ENCODE measurements around the gene FGF14.

The FGF14 gene

GRCh38 chr13:102401766-102402165 is at the start of gene FGF14:
TSS of gene FGF14 (minus strand) at chr13:102402048.
- H3K4me3 ChIP-seq (ENCODE audit: low read depth, low read length) = no peak within 1 kb of the TSS
- TF ChIP-seq CTCF (IDR thresholded peaks at IDR 0.05; ENCODE audit: borderline replicate concordance, insufficient read depth, low read depth, low read length) = no peak

- no peak for TF ChIP-seq CTCF (IDR thresholded peaks at IDR 0.05; ENCODE audit: borderline replicate concordance, insufficient read depth, low read depth, low read length)
- no peak overlapping the region for H3K4me3 ChIP-seq (ENCODE audit: low read depth, low read length)
These were observed 41.4 kb upstream of the FGF14 start for GRCh38 chr13:102443249-102443648.

- TF ChIP-seq CTCF (IDR thresholded peaks at IDR 0.05; ENCODE audit: borderline replicate concordance, insufficient read depth, low read depth, low read length) = no peak
- H3K4me3 ChIP-seq (ENCODE audit: low read depth, low read length) = no peak overlapping the region
These were observed 39.2 kb upstream of the FGF14 start for GRCh38 chr13:102441085-102441484.

DNA sequence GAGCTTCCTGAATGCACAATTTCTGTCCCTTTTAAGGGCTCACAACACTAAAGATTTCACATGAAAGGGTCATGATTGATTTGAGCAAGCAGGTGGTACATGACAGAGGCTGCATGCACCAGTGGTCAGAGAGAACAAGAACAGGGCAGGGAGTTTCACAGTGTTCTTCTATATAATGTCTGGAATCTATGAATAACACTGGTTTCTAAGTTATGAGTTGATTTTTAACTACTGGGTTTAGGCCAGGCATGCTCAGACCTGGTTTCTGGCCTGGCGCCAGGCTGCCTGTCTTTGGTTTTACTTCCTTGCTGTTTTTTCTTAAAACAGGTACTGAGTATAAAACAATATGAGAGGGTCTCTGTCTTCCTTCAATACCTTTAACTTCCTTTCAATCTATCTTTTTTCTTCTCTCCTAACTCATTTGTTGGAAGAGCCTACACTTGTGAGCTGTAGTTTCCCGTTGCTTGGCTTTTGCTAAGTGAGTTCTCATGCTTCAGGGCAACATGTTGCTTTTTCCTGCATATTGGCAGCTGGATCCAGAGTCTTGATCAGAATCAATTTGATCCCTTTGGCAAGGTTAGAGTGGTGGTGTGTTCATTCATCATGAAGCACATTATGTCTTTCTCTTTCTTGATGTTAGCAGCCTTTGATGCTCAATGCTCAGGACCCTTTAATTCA is 38.5 kb upstream of the FGF14 start:
- no peak for TF ChIP-seq CTCF (IDR thresholded peaks at IDR 0.05; ENCODE audit: borderline replicate concordance, insufficient read depth, low read depth, low read length)
- H3K4me3 ChIP-seq (ENCODE audit: low read depth, low read length) = no peak overlapping the region

- TF ChIP-seq CTCF (IDR thresholded peaks at IDR 0.05; ENCODE audit: borderline replicate concordance, insufficient read depth, low read depth, low read length) = no peak
- no peak overlapping the region for H3K4me3 ChIP-seq (ENCODE audit: low read depth, low read length)
These were observed 20.8 kb upstream of the FGF14 start for GRCh38 chr13:102422690-102423089.

GRCh38 chr13:102405499-102406100 is 3.8 kb upstream of the FGF14 start:
- TF ChIP-seq CTCF (IDR thresholded peaks at IDR 0.05; ENCODE audit: borderline replicate concordance, insufficient read depth, low read depth, low read length) = no peak
- H3K4me3 ChIP-seq (ENCODE audit: low read depth, low read length) = no peak overlapping the region

DNA sequence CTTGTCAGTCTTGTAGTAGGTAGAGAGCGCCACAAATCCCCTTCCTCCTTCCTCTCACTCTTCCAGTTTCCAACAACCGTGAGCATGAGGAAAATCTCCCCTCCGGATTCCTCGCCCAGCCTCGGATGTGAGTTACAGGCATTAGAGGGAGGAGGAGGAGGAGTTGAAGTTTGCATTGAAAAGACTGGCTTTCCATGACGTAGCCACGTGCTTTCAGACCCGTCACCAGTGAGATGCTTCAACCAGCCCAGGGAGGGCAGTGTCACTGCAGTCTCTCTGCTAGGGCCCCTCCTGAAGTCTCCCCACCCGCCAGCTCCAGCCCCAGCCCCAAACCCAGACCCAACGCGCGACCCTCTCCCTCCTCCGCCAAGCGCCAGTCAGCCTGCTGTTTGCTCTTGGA is 442 bp upstream of the FGF14 start:
- TF ChIP-seq CTCF (IDR thresholded peaks at IDR 0.05; ENCODE audit: borderline replicate concordance, insufficient read depth, low read depth, low read length) = no peak
- H3K4me3 ChIP-seq (ENCODE audit: low read depth, low read length) = no peak overlapping the region

Data from GM12875 (cell line).